Umbilical cord (tissue), 2 donors: ENCODE data around the gene TMX4. TPM values are rescaled to one million over a fixed set of nuclear protein-coding genes. Genes with fewer than 3 reads are reported as not detected.
A peak's percentile ranks its signal among the peaks of the same experiment; 100 is the strongest.

Experiments
- DNase-seq: peaks from one replicate; pipeline ENCODE4 v3.0.0-alpha.2; 2015; ENCODE audit warnings: low spot score
- total RNA-seq: library from RNA; depleted of rRNA; stranded (reverse); fragments of >200 nt; gene quantifications from one replicate; pipeline ENCODE4 v1.2.3, GENCODE V29; 2014; ENCODE audit warnings: low replicate concordance; ENCODE audit not compliant: insufficient read depth

Gene TMX4
- total RNA-seq, 1 donor from 2014 or later: 19.7 TPM

DNA sequence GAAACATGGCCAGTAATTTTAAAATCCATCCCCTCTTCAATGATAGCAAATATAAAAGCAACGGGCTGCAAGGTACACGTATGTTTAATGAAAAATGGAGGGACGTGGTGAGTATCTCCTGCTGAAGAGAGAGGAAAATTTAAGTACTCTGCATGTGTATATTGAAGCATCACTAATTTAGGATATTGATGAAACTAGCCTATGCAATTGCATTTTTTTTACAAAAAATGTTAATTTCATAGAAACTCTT is 362 bp upstream of the TMX4 start:
- no peak for DNase-seq

DNA sequence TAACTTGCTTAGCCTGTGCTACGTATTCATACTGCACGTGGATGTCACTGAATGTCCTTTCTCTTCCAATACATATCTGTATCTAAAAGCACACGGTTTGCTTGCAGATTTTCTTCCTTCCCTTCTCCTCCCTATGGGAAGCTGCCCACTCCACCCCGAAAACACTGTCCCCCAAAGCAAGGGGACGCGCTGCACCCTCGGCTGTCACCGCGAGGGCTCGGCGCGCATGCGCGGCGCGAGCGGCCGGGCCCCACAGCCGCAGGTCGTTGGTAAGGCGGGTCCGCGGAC is 659 bp downstream of the TMX4 start:
- peak; percentile 79 for DNase-seq

DNA sequence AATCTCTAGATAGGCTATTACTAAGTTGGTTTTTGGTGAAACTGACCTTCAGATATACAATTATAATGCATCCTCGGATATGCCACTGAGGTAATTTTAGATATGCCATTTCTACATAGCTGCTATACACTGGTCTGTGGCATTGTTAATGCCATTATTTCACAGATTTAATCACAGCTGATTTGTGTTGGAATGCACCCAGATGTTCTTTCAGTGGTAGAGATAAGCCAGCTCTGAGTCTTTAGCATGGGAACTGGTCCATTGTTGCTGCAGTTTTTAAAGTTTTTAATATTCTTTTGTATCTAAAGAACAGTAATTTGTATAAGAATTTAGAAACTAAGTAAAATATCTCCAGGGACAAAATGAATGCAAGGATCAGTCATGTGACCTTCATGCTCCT is 6.8 kb downstream of the TMX4 start:
- no peak for DNase-seq

DNA sequence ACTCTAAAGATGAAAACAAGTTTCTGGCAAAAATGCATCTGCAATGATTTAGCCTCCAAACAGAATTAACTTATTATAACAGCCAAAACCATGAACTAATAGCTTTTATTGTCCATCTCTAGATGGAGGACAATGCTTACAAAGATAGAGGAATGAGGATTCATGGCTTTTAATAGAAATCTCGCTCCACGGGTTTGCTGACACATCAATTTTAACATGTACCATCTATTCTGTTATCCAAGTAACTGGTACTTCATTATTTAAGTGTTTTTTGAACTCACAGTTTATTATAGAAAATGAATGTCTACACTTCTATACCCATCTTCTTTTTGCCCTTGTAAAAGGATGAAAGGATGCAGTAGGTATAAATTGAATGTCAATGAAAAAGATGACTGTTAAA is 10.8 kb downstream of the TMX4 start:
- no peak for DNase-seq

DNA sequence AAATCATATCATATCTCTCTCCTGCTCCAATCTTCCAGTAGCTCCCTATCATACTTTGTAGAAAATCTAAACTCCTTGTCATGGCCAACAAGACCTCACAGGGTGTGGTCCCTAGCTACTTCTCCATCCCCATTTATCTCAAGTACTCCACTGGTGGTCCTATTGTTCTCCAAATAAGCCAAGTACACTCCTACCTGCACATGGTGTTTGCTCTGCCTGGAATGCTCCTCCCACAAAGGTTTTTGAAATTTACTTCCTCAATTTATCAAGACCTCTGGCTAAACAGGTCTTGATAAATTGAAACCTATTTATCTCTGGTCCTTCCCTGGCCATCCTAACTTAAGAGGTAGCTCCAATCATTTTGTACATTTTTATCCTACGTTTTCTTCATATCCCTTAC is 12.1 kb downstream of the TMX4 start:
- DNase-seq: no peak

DNA sequence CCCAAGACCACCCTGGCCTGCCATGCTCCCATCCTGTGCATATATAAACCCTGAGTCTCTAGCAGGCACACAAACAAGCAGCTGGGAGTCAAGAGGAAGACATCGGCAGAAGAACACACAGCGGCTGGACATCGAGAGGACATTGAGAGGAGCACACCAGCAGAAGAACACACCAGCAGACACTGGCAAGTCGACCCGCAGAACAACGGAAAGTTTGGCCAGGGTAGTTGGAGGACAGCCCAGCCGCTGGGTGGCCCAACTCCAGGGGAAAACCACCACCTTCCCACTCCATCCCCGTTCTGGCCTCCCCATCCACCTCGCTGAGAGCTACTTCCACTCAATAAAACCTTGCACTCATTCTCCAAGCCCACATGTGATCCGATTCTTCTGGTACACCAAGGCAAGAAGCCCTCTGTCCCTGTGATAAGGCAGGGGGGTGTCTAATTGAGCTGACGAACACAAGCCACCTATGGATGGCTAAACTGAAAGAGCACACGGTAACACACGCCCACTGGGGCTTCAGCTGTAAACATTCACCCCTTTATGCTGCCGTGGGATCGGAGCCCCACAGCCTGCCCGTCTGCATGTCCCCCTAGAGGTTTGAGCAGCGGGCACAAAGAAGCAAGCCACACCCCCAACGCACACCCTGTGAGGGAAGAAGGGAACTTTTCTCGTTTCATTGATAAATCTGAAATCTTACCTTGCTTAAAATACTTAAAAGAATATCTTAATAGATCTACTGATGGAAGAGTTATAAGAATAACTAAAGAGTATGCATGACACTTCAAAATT is 13.8 kb downstream of the TMX4 start:
- DNase-seq: no peak

DNA sequence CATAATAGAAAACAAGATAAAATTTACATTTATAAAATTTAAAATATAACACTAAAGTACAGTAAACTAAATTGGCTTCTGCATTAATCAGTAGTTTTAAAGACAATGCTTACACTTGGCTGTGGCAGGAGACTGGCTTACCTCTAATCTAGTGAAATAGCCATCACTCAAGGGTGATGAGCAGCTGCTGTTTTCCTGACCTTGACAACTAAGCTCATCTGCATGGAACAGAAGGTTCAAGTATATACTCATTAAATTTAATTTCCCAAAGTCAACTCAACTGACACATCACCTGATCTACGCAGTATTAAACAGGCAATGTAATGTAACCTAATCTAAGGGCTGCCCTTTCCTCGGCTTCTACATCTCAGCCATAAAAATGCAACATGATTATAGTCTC is 14.5 kb downstream of the TMX4 start:
- DNase-seq: no peak

DNA sequence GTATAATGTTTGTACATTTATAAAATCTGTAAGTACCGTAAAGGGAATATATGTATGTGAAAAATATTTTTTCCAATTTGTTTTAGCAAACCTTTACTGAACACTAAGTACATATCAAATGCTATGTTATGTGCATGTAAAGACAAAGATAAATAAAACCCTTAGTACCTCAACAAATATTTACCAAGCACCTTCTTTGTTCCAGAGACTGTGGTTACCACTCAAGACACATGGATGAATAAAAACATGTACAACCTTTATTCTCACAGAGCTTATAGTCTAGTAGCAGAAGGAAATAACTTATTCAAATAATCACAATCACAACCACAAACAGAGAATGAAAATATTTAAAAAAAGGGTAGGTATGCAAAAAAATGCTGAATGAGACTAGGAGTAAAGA is 17.5 kb downstream of the TMX4 start:
- no peak for DNase-seq

DNA sequence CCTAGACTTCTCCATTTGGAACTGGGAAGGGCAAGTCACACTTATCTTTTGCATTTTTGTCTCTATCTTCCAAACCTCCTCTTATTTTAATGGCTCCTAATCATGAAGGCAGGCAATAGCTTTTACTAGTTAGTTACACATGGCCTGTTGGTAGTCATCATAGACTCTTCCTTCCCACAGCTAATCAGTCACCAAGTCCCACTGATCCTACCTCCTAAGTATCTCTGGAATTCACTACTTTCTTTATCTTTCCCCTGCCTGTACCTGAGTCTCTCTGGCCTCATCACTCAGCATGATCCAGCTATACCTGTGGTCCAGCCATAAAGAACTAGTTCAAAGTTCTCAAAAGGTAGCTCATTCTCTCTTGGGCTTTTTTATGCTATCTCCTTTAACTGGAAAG is 18.8 kb downstream of the TMX4 start:
- no peak for DNase-seq

DNA sequence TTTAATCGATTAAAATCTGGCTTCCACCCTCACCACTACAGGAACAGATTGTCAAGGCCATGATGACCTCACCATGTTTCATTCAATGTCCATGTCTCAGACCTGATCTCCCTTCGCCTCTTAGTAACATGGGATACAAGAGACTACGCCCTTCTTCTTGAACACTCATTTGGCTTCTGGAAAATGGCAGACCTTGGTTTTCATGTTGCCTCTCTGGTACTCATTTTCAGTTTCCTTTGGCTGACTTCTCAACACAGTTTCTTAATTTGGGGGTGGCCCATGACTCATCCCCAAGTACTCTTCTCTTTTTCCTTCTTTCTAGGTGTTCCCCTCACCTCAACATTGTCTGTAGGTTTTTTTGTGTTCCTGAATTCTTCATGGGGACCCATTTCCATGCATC is 22.7 kb downstream of the TMX4 start:
- DNase-seq: no peak

DNA sequence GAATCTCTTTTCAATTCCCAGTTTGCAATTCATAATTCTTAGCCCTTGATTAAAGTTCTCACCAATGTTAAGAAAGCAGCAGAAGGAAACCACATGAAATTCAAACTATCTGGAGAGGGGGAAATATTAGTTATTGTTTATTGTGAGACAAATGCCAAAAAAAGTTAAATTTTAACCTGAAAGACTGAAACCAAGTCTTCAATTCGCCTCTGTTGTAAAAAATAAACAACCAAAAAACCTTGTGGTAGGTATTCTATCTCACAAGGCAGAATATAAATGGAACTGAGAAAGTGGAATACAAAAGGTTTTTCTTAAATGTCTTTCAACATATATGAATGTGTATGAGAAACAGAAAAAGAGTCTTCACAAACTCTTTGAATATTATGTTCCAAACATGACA is 24.8 kb downstream of the TMX4 start:
- DNase-seq: no peak

DNA sequence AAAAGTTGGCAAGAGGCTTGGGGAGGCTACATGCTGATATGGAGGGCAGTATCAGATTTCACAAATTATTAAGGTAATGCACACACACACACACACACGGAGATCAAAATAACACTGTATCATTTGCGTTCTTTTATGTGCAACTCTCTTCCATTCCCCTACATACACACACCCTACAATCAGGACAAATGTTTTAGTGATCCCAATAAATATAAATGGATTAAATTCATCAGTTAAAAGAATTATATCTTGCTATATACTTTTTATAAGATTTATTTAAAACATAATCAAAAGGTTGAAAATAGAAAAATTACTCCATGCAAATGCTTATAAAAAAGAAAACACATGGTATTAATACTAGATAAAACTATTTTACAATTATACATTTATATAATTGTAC is 25.9 kb downstream of the TMX4 start:
- DNase-seq: no peak

DNA sequence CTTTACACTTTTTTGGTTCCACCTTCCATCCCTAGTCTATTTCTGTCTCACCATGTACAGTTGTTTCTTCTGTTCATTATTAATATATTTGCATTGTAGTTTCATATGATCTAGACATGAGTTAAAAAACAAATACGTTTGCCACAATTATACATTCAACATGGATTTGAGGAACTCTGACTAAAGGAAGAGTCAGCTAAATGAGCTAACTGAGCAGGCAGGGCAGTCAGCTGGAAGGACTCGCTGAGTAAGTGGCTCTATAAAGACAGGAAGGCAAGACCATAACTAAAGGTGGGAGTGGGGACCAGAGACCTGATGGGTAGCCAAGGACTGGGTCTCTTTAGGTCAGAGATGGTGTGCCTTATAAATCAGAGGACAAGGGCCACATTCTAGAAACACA is 26.3 kb downstream of the TMX4 start:
- DNase-seq: no peak

DNA sequence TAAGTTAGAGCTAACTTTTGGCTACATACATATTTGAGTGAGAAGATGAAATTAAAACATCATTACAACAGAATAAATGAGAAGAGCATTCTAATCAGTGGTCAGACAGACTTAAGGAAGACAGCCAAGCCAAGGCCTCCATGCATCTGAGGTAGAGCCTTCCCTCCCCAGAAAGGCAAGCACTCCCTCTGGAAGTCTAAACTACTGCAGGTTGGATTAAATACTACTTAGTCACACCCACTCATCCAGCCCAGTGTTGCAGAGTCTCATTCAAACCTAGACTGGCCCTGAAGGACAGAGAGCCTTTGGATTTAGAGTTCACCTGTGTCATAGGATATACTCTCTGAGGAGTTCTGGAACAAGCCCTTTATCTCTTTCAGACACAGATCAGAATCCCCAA is 29.2 kb downstream of the TMX4 start:
- DNase-seq: no peak

DNA sequence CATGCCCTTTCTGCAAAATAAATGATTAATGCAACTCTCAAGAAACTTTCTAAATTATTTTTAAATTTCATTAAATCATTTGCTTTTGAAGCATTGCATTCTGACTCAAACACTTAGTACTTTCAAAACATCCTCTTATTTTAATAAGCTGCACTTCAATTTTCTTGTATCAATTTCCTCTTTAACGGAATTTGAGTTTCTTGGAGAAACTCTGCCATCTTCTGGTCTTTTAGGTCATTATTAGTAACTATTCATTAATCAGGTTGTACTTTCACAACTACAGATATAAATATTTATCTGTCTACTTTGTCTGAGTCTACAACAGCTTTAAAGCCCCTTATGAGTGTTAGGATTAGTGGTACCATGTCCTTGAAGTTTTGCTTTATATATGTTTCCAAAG is 30.2 kb downstream of the TMX4 start:
- DNase-seq: no peak

DNA sequence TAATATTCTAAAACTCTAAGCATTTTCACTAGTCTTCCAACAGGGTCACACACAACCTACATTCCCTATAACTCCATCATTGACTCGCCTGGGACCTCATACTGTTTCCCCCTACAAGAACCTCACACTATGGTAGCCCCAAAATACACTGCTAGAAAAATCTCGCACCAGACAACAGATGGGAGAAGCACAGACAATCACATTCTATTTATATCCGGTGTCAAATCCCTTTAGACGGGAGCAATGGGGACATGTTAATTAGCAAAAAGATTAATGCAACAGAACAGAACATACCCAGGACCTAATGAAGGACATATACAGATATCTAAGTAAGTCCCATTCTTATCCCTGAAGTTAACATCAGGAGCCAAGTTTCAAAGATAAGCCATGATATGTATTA is 33.6 kb downstream of the TMX4 start:
- no peak for DNase-seq

DNA sequence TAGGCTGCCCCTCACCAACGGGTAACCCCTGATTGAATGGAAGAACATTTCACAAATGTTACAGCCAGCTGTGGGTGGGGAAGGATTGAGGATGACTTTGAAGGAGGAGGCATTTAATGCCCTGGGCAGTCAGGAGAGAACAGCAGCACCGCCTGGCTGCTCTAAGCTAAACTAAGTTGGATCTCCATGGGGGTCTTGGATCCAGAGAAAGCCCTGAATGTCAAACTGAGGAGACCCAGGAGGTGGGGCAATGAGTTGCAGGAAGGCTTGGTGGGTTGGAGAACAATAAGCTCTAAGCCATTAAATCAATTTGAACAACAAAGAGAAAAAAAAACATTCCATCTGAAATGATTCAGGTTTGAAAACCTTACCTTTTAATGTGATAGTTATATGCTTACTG is 35.4 kb downstream of the TMX4 start:
- DNase-seq: no peak

DNA sequence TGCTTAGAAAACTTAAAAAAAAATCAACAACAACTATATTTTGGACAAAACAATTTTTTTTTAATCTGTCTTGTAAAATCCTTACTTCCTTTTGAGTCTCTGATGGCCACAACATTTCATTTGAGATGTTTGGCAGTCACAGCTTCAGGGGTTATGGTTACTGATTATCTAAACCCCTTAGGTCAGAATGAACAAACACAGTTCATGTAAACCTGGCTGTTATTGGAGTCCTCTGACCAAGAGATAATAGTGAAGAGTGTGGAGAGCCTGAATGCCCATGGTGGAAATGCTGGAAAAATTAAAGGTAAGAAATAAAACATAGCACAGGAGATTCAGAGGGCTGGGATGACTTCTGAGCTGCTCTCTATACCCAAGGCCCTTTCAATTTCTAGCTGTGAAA is 38.2 kb downstream of the TMX4 start:
- no peak for DNase-seq

DNA sequence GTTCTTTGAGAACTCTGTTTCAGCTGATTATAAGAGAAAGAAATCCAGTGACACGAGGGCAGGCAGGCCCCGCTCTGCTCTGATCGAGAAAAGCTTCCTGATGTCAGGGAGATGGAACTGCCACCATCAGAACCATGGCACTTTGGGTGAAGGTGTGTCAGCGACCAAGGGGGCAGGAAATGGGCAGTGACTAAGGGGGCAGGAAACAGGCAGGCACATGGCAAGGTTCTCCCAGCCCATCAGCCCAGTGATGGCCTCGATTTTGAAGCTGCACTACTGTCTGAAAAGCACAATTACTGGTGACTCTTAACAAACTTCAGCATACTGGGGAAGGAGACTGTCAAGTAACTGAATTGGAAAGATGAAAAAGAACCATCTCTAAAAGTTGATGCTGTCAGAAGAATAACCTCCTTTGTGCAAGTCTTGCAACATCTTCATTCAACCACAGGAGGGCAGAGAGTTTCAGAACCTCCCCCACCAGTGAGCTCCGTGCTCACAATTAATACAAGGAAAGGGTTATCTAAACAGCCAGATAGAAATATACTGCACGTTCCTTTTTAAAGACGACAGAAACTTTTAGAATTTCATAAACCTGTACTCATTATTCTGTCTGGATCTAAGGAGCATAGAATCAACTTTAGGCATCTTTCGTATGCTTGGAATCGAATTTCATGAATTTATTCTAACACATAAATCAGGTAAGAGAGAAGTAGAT is 39.1 kb downstream of the TMX4 start:
- DNase-seq: no peak

DNA sequence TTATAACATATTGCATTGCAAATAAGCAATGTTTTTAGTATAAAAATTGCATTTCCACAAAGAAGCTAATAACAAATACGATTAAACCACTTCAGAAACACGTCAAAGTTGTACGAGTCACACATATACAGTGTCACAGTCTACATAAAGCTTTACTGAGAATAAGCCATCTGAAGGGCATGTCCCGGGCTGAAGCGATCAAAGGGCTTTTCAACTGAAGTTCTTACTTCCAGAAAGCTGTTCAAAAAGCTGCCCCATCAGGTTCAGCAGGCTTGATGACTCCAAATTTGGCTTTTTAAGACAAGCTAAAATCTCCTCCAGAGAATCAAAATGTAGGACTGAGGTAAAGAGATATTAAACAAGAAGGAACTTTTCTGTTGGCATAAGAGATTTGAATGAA is 41.9 kb downstream of the TMX4 start:
- no peak for DNase-seq

DNA sequence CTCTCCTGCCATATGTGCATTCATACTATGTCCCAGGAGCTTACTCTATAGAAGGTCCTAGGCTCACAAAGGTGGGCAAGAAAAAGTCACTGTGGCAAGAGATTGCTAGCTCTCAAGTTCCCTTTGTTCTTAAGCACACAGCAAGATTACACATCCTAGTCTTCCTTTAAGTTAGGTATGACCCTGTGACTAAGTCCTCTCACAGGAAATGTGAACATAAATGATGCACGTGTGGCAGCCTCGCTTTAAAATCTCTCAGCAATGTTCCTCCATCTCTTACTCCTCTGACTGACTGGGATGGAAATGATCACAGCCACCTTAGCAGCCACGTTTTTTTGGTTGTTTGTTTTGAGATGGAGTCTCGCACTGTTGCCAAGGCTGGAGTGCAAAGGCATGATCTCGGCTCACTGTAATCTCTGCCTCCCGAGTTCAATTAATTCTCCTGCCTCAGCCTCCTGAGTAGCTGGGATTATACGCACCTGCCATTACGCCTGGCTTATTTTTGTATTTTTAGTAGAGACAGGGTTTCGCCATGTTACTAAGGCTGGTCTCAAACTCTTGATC is 43.6 kb downstream of the TMX4 start:
- DNase-seq: no peak

DNA sequence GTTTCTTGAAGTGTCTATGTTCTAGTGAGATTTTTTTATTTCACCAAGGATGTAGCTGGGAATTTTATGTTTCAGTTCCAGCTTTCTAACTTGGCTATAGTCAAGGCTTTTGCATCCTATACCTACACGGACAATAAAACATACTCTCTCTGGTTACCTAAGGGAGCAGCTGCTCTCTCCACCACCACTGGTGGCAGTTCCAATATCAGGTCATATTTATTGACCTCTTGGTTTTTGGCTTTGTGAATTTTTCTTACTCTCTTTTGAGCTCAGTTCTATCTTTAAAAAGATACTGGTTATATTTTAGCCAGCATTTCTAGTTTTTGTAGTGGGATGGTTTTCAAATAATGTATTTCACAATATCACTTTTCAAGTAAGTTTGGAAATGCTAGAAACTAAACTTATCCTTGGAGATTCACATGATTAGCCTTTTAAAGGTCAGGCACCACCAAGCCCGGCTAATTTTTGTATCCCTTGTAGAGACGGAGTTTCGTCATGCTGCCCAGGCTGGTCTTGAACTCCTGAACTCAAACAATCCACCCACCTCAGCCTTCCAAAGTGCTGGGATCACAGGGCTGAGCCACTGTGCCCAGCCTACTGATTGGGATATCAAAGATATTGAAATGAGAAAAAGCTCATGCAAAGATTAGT is 44.7 kb downstream of the TMX4 start:
- DNase-seq: no peak
